Adrenal gland (tissue), 5 donors: ENCODE data around the gene CUL2.

Experiments used
- POLR2A ChIP-seq, 2 donors: fragments of 450-650 bp; IDR thresholded peaks; one replicate each; pipeline ENCODE4 v1.6.1; 2017; ENCODE audit warnings: antibody characterized with exemption in 2 of 2, mild to moderate bottlenecking in 2 of 2, moderate library complexity in 1 of 2
- TF ChIP-seq, protein P1 (sequence below), 6 experiments: fragments of 450-650 bp in 4 of 6; fragments of 200-600 bp in 2 of 6; sonication (generic) in 1 of 6; IDR thresholded peaks; 1 replicate in 5 of 6; 2 replicates in 1 of 6; pipeline versions ENCODE4 v1.5.1 to v1.8.0; 2016 to 2021; ENCODE audit warnings: antibody characterized with exemption in 6 of 6, mild to moderate bottlenecking in 2 of 6, moderate library complexity in 1 of 6
- donor health status: DM: no; HTN: no; CAD: no.

DNA sequence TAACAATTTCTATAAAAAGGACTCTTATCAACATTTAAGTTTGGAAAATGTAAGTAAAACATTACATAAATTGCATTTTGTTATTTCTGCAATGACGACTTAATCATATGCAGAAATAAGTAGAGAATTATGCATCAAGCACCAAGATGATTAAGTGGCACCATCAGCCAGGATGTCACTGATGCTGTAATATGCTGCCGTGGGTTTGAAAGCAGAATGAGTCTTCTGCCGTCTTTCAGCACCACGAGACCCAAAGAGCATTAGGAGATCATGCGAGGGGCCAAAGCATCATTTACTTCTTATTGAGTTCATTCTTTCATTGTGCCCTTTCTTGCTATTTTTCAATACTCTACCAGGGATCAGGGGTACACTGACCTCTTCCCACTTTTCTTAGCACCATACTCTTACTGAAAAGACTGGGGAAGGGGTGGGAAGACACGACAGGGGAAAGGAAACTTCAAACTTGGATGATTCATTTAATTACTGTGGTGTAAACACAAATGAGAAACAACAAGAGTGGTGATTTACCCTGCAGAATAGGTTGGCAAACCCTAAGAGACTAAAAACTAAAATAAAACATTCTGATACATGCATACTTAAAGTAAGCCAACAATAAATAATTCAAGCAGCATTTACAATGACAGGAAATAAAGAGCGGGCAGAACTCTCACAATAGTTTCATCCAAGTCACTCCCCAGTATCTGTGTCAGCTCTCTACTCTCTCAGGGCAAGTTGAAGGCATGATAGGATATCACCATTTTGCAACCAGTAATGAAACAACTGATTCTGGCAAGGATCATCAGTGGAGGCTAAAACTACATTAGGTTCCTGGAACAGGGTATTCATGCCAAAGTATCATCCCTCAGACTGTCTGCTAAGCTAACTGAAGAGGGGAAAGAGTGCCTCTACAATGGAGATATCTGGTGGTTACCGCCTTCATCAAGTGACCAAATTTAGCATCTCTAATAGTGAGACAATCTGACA, 70.8 kb downstream of the CUL2 start:
- TF ChIP-seq, protein P1, sequence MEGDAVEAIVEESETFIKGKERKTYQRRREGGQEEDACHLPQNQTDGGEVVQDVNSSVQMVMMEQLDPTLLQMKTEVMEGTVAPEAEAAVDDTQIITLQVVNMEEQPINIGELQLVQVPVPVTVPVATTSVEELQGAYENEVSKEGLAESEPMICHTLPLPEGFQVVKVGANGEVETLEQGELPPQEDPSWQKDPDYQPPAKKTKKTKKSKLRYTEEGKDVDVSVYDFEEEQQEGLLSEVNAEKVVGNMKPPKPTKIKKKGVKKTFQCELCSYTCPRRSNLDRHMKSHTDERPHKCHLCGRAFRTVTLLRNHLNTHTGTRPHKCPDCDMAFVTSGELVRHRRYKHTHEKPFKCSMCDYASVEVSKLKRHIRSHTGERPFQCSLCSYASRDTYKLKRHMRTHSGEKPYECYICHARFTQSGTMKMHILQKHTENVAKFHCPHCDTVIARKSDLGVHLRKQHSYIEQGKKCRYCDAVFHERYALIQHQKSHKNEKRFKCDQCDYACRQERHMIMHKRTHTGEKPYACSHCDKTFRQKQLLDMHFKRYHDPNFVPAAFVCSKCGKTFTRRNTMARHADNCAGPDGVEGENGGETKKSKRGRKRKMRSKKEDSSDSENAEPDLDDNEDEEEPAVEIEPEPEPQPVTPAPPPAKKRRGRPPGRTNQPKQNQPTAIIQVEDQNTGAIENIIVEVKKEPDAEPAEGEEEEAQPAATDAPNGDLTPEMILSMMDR (IDR thresholded peaks at IDR 0.05), result no peak
- no peak for TF ChIP-seq POLR2A (IDR thresholded peaks at IDR 0.05)
